ENCODE measurements around the gene CLEC4F.

The CLEC4F gene

GRCh38 chr2:70852824-70853223 is 32.4 kb upstream of the CLEC4F start:
- H3K27ac ChIP-seq = no peak overlapping the region

GRCh38 chr2:70851704-70852103 is 31.3 kb upstream of the CLEC4F start:
- TF ChIP-seq, protein P1, sequence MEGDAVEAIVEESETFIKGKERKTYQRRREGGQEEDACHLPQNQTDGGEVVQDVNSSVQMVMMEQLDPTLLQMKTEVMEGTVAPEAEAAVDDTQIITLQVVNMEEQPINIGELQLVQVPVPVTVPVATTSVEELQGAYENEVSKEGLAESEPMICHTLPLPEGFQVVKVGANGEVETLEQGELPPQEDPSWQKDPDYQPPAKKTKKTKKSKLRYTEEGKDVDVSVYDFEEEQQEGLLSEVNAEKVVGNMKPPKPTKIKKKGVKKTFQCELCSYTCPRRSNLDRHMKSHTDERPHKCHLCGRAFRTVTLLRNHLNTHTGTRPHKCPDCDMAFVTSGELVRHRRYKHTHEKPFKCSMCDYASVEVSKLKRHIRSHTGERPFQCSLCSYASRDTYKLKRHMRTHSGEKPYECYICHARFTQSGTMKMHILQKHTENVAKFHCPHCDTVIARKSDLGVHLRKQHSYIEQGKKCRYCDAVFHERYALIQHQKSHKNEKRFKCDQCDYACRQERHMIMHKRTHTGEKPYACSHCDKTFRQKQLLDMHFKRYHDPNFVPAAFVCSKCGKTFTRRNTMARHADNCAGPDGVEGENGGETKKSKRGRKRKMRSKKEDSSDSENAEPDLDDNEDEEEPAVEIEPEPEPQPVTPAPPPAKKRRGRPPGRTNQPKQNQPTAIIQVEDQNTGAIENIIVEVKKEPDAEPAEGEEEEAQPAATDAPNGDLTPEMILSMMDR (IDR thresholded peaks at IDR 0.05; ENCODE audit: low read depth, low read length, missing control alignments) = no peak
- no peaks in the 10 kb centered on the region for H3K36me3 ChIP-seq (replicated peaks)
- in situ Hi-C loops (cut with HindIII; ENCODE audit: low pct_ligation_motif_present, low sequenced_read_pairs) = no loop called here
- no peak overlapping the region for H3K27ac ChIP-seq
- H3K4me3 ChIP-seq (ENCODE audit: low read depth, low read length) = no peak overlapping the region
- no peaks in the 10 kb centered on the region for H3K27me3 ChIP-seq (replicated peaks)
- no peak for DNase-seq

More at GRCh38 chr2:70852824-70853223, 32.4 kb upstream of the CLEC4F start:
- H3K36me3 ChIP-seq (replicated peaks) = no peaks in the 10 kb centered on the region
- H3K4me3 ChIP-seq (ENCODE audit: low read depth, low read length) = no peak overlapping the region
- H3K27me3 ChIP-seq (replicated peaks) = no peaks in the 10 kb centered on the region
- DNase-seq = no peak
- in situ Hi-C loops (cut with HindIII; ENCODE audit: low pct_ligation_motif_present, low sequenced_read_pairs) = no loop called here
- TF ChIP-seq, protein P1 (IDR thresholded peaks at IDR 0.05; ENCODE audit: low read depth, low read length, missing control alignments) = no peak

DNA sequence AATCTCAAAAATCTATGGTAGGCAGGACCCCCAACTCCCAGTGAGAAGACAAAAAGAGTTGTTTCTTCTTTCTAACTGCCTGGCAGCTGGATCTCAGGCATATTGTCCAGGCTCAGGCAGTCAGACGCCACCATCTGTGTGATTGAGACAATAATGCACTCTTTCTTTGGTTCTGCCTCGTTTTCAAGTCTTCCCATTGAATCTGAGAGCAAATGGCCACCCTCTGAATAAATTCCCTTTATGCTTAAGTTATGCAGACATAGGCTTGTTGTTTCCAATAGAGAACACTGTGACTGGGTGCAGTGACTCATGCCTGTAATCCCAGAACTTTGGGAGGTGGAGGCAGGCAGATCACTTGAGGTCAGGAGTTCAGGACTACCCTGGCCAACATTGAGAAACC is 30.5 kb upstream of the CLEC4F start:
- Histone ChIP-seq H3K4me3 (ENCODE audit: low read depth, low read length) (no peak overlapping the region), H3K36me3 (replicated peaks) (no peaks in the 10 kb centered on the region), H3K27ac (no peak overlapping the region), H3K27me3 (replicated peaks) (no peaks in the 10 kb centered on the region)
- DNase-seq = no peak
- in situ Hi-C loops (cut with HindIII; ENCODE audit: low pct_ligation_motif_present, low sequenced_read_pairs) = no loop called here
- TF ChIP-seq, protein P1 (IDR thresholded peaks at IDR 0.05; ENCODE audit: low read depth, low read length, missing control alignments) = no peak

DNA sequence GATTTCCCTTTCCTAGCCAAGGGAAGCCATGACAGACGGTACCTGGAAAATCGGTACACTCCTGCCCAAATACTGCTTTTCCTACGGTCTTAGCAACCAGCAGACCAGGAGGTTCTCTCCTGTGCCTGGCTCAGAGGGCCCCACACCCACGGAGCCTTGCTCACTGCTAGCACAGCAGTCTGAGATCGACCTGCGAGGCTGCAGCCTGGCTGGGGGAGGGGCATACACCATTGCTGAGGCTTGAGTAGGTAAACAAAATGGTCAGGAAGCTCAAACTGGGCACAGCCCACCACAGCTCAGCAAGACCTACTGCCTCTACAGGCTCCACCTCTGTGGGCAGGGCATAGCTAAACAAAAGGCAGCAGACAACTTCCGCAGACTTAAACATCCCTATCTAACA is 22.0 kb upstream of the CLEC4F start:
- Histone ChIP-seq H3K4me3 (ENCODE audit: low read depth, low read length) (no peak overlapping the region), H3K36me3 (replicated peaks) (no peaks in the 10 kb centered on the region), H3K27ac (no peak overlapping the region), H3K27me3 (replicated peaks) (no peaks in the 10 kb centered on the region)
- TF ChIP-seq, protein P1 (IDR thresholded peaks at IDR 0.05; ENCODE audit: low read depth, low read length, missing control alignments) = no peak
- DNase-seq = no peak
- in situ Hi-C loops (cut with HindIII; ENCODE audit: low pct_ligation_motif_present, low sequenced_read_pairs) = no loop called here

DNA sequence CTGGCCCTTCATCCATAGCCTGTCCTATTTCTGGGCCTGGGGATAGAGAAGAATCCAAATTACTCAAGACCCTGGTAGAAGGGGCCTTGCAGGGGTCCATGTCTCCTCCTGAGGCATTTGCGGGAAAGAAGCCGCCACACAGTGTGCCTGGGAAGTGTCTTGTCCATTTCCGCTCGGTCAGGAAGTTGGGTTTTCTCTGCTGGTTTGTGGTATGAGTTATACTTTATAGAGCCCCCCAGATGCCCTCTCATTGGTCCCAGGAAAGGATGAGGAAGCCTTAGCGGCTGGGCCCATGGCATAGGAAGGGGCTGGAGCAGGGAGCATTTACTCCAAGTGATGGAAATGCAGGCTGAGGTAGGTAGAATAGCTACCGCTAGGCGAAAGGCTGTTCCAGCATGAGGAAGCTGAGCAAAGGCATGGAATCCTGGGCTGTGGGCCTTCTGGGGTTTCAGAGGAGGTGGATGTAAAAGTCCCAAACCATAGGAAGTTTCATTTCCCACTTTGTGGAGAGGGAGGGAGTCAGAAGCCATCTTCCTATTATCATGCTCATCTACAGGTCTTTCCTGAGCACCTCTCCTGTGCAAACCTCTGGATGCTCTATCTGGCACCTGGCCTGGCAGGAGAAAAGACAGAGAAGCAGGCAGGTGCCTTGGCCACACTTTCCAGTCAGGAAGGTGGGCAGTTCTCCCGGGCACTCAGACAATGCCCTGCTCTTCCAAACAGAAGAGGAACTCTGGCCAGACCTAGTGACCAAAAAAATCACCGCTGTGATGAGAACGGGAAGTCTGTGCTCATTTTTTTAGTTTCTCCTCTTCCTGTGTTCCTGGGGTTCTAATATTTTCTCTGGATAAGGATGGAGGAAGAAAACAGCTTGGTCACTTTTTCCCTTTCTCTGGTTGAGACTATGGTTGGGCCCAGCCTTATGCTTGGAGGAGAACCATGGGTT is 17.9 kb upstream of the CLEC4F start:
- TF ChIP-seq, protein P1 (IDR thresholded peaks at IDR 0.05; ENCODE audit: low read depth, low read length, missing control alignments) = no peak
- no peak for DNase-seq
- H3K4me3 ChIP-seq (ENCODE audit: low read depth, low read length) = no peak overlapping the region
- H3K27ac ChIP-seq = no peak overlapping the region
- H3K27me3 ChIP-seq (replicated peaks) = no peaks in the 10 kb centered on the region
- in situ Hi-C loops (cut with HindIII; ENCODE audit: low pct_ligation_motif_present, low sequenced_read_pairs) = no loop called here
- no peaks in the 10 kb centered on the region for H3K36me3 ChIP-seq (replicated peaks)

All from brain microvascular endothelial cell (primary cell).